HEK293T (cell line): ENCODE results near the gene ME3.
"Not testable (repeated sequence)": the region's sequence is repeated elsewhere in the genome, so short reads cannot be mapped to it uniquely, and the experiment has no call there.

Source experiments
- ELF4 ChIP-seq: fragments of 450-650 bp; IDR thresholded peaks from 2 replicates; pipeline ENCODE4 v1.6.1; 2017; ENCODE audit warnings: antibody characterized with exemption
- PKNOX1 ChIP-seq: fragments of 450-650 bp; IDR thresholded peaks from 2 replicates; pipeline ENCODE4 v1.6.1; 2016
- SP1 ChIP-seq: fragments of 450-650 bp; IDR thresholded peaks from 2 replicates; pipeline ENCODE4 v1.6.1; 2017

GRCh38 chr11:86645212-86645611 is 27.2 kb downstream of the ME3 start:
- TF ChIP-seq ELF4, SP1, PKNOX1: not testable (repeated sequence)
